H7 (cell line): ENCODE measurements around the gene SPRING1. TPM values are rescaled to one million over a fixed set of nuclear protein-coding genes. Genes with fewer than 3 reads are reported as not detected.

Experiments used
- DNase-seq: peaks from one replicate; pipeline ENCODE4 v3.0.0; 2012
- H3K27me3 ChIP-seq: 2 replicates; pipeline ENCODE4 v1.6.0; 2011; ENCODE audit warnings: mild to moderate bottlenecking, low read length; ENCODE audit not compliant: control insufficient read depth, insufficient read depth
- H3K36me3 ChIP-seq: replicated peaks from 2 replicates; pipeline ENCODE4 v1.5.1; 2011; ENCODE audit warnings: low read length; ENCODE audit not compliant: control insufficient read depth, insufficient read depth
- H3K4me3 ChIP-seq: 2 replicates; pipeline ENCODE4 v1.5.1; 2011; ENCODE audit warnings: low read depth, mild to moderate bottlenecking, control low read depth, low read length, moderate library complexity; ENCODE audit not compliant: insufficient read depth
- total RNA-seq: library from RNA; depleted of rRNA; stranded (reverse); fragments of >200 nt; shearing (Covaris generic); gene quantifications from 2 replicates; pipeline ENCODE4 v1.2.3, GENCODE V29; 2014; rRNA removed

SPRING1 gene
- total RNA-seq, 1 experiment from 2014 or later = 51.8 TPM

- Histone ChIP-seq H3K4me3 (no peak overlapping the region), H3K27me3 (peaks cover 11% of the 10 kb centered on the region), H3K36me3 (no peaks in the 10 kb centered on the region)
- DNase-seq = no peak
Measured at GRCh38 chr12:116691205-116691604, 46.7 kb downstream of the SPRING1 start.

GRCh38 chr12:116689979-116690744, 47.7 kb downstream of the SPRING1 start:
- no peak for DNase-seq
- Histone ChIP-seq H3K27me3 (peaks cover 11% of the 10 kb centered on the region), H3K4me3 (no peak overlapping the region), H3K36me3 (no peaks in the 10 kb centered on the region)

- no peak for DNase-seq
Measured at GRCh38 chr12:116689521-116689920, 48.3 kb downstream of the SPRING1 start.

More at GRCh38 chr12:116689521-116689920, 48.3 kb downstream of the SPRING1 start:
- H3K36me3 ChIP-seq = no peaks in the 10 kb centered on the region
- H3K27me3 ChIP-seq = peaks cover 7% of the 10 kb centered on the region
- H3K4me3 ChIP-seq = no peak overlapping the region

Other genes with a start within 250 kb of the SPRING1 start
- gene MAP1LC3B2, start 178.7 kb downstream of the SPRING1 start, total RNA-seq = 2.8 TPM in 1 of 2 replicates, not detected in the other
- gene RNFT2, start 246 bp upstream of the SPRING1 start, total RNA-seq = 10.8 and 15.4 TPM in 2 replicates
- gene HRK, start 143.4 kb upstream of the SPRING1 start, total RNA-seq = 0.33 and 0.59 TPM in 2 replicates
- 10.4 and 13.2 TPM in 2 replicates for gene FBXW8, start 172.9 kb upstream of the SPRING1 start, total RNA-seq